NCI-H1105 (cell line): Measurements from ENCODE around the gene YTHDC2.
"Not testable (repeated sequence)": the region's sequence is repeated elsewhere in the genome, so short reads cannot be mapped to it uniquely, and the experiment has no call there.

Experiments
- DNase-seq: peaks from one replicate; lab custom pipeline; 2025; lab: John Stamatoyannopoulos, UW

YTHDC2 gene

DNA sequence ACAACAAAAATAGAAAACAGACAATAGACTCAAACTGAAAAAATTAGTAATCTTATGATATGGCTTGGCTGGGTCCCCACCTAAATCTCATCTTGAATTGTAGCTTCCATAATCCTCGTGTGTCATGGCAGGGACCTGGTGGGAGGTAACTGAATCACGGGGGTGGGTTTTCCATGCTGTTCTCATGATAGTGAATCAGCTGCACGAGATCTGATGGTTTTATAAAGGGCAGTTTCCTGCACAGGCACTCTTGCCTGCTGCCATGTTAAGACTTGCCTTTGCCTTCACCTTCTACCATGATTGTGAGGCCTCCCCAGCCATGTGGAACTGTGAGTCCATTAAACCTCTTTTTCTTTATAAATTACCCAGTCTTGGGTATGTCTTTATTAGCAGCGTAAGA lies 89.8 kb downstream of the YTHDC2 start:
- not testable (repeated sequence) for DNase-seq

DNA sequence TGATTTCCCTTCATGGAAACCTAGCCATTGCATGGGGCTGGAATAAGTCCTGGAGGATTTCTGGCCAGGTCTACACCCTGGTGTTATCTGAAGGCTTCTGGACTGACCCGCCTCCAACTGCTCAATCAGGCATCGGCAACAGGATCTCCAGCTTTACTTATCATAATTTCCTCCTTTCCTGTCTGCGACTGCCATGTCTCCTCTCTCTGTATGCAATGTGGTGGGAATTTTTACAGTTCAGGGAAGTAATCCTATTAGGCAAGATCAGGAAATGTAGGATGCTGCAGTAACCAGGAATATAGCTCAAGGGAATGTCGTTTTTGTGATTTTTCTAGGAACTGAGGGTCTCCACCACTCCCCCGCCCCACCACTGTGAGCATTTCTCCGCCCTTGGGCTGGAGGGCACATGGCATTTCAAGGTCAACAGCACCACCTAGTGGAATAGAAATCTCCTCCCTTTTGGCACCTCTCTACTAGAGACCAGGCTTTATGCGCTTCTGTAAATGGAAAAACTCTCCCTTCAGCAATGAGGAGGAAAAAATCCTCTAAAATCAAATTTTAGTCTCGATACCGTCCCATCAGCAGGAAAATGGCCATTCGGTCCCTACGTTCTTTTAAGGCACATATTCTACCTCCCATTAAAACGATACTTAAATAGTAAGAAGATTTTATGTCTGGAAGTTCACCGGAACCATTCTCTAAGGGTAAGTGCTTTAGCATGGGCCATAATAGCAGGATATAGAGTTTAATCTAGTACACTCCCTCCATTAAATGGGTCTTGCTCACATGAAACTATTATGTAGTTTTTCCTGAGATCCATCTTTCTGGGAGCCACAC lies 93.0 kb downstream of the YTHDC2 start:
- peak; percentile 14 for DNase-seq

- no peak for DNase-seq
Observed at GRCh38 chr5:113607361-113607760, 93.9 kb downstream of the YTHDC2 start.

DNA sequence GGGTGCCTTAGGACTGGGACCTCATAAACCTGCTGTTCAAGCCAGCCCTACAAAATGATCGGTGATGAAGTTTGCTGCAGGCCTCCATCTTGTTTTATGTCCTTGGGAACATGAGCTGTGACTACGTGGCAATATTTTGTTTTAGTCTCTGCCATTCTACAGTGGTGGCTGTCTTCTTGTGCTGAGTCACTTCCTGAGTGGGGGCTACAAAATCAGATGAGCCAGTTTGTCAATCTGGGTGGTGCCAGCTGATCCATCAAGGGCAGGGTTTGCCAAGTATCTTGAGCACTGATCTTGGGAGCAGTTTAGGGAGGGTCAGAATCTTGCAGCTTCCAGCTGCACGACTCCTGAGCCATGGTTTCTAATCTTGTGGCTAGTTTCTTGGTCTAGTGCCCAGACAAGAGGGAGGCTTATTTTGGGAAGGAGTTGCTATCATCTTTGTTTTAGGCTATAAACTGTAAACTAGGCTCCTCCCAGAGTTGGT lies 94.7 kb downstream of the YTHDC2 start:
- DNase-seq: no peak

GRCh38 chr5:113612060-113612496 lies 98.6 kb downstream of the YTHDC2 start:
- no peak for DNase-seq

GRCh38 chr5:113614191-113614590 lies 100.7 kb downstream of the YTHDC2 start:
- DNase-seq: no peak

DNA sequence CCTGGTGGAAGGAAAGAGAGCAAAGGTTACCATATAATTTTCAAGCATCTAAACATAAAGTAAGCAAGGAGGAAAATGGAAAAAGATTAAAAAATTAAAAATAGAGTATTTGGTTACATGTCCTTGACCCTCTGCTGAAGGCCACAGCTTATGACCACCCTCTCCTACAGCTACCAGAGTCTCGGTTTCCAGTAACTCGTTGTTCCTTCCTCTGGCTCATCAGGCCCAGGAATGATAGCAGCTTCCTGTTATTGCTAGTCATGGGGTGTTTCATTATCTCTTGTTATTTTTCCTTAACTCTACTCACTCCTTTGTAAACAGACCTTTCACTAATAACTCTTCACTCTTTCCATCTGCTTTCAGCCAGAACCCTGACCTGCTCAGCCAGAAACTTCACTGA lies 102.2 kb downstream of the YTHDC2 start:
- DNase-seq: no peak

DNA sequence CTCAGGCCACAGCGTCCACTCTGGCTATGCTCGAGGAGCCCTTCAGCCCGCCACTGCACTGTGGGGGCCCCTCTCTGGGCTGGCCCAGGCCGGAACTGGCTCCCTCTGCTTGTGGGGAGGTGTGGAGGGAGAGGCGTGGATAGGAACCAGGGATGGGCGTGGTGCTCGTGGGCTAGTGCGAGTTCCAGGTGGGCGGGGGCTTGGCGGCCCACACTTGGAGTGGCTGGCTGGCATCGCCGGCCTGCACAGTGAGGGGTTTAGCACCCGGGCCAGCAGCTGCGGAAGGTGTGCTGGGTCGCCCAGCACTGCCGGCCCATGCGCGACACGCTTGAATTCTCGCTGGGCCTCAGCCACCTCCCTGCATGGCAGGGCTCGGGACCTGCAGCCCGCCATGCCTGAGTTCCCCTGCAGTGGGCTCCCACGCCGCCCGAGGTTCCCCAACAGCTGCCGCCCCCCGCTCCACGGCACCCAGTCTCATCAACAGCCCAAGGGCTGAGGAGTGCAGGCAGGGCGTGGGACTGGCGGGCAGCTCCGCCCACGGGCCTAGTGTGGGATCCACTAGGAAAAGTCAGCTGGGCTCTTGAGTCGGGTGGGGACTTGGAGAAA lies 103.8 kb downstream of the YTHDC2 start:
- no peak for DNase-seq

DNA sequence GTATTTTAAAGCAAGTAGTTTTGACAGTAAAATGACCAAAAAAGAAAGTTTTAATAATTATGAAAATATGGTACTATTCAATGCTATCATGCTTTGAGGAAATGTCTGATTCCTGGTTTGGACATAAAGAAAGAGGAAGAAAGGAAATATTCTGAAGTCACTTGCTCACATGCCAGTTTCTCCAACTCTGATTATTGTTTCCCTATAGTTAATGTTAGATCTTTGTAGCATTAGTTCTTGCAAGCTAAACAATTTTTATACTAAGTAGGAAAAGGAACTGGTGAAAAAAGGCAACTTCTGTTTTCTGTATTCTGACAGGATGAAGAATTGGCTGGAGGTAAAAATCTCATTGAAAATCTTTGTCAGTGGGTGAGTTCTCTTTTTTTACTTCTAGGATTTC lies 119.5 kb downstream of the YTHDC2 start:
- DNase-seq: no peak

DNA sequence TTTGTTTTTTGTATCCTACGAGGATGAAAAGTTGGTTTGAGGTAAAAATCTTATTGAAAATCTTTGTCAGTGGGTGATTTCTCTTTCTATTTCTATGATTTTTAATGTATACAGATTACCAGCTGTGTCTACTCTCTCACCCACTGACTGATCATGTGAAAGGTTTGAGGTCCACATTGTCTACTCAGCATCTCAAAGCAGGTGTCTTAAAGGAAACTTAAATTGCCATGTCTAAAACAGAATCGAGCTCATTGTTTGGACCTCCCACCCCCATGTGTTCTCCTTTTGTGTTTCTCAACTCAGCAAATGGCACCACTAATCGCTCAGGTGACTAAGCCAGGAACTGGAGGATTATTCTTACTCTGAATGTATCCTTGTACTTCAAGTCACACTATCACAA lies 121.5 kb downstream of the YTHDC2 start:
- DNase-seq: no peak

- no peak for DNase-seq
Observed at GRCh38 chr5:113641715-113642114, 128.2 kb downstream of the YTHDC2 start.
